GM12878 (cell line): ENCODE results near the gene ZNF385A. TPM values are rescaled to one million over a fixed set of nuclear protein-coding genes. Genes with fewer than 3 reads are reported as not detected.

Experiments used
- ATAC-seq: fragments of 200-7000 bp; cut with Tn5 transposase; 3 replicates; pipeline ENCODE4 v1.9.1; 2020; ENCODE audit warnings: mild to moderate bottlenecking, moderate library complexity
- BruUV-seq: library from RNA; stranded (reverse); fragments of 400-500 nt; replicated peaks from 2 replicates; lab custom pipeline; 2021; lab: Mats Ljungman, UMichigan
- CTCF ChIA-PET: fragments of 300-600 bp; sonication (Branson Sonifier 250); formaldehyde crosslinking; extraction: SDS; loops from one replicate; lab custom pipeline; 2021; ENCODE audit warnings: inconsistent platforms; lab: Yijun Ruan, JAX
- POLR2A ChIA-PET: fragments of 350-600 bp; formaldehyde crosslinking; extraction: SDS; loops from one replicate; lab custom pipeline; 2021; ENCODE audit warnings: inconsistent platforms; lab: Charles Lee
- RAD21 ChIA-PET: fragments of 300-600 bp; sonication (Branson Sonifier 250); formaldehyde crosslinking; loops from one replicate; lab custom pipeline; 2023; ENCODE audit warnings: antibody characterized with exemption; ENCODE audit not compliant: unreplicated experiment; lab: Charles Lee
- SMC1A ChIA-PET: fragments of 300-600 bp; sonication (Branson Sonifier 250); formaldehyde crosslinking; loops from one replicate; lab custom pipeline; 2023; ENCODE audit not compliant: unreplicated experiment, uncharacterized antibody; lab: Charles Lee
- DNase-seq: peaks from one replicate; pipeline ENCODE4 v3.0.0-alpha.2; 2011; ENCODE audit warnings: low read depth, low spot score
- FAIRE-seq: peaks from 3 replicates; lab custom pipeline; 2011; peaks lifted over from hg19 to GRCh38; lab: Jason Lieb, UNC
- H2AFZ ChIP-seq: 2 replicates; pipeline ENCODE4 v1.6.0; 2011; ENCODE audit warnings: low read depth, low read length, control low read depth; ENCODE audit not compliant: control insufficient read depth
- H3K27ac ChIP-seq: 2 replicates; pipeline ENCODE4 v1.5.1; 2011; ENCODE audit warnings: control low read depth; ENCODE audit not compliant: control insufficient read depth, insufficient read depth
- H3K27me3 ChIP-seq, 2 experiments: replicated peaks in 1 of 2; 2 replicates each; pipeline versions ENCODE4 v1.6.0 to v1.6.1; 2011; ENCODE audit warnings: low read length in 1 of 2; ENCODE audit not compliant: control insufficient read depth in 2 of 2, insufficient read depth in 2 of 2
- H3K36me3 ChIP-seq, 2 experiments: 2 replicates each; pipeline ENCODE4 v1.5.1; 2011; ENCODE audit warnings: low read length in 1 of 2; ENCODE audit not compliant: control insufficient read depth in 2 of 2, insufficient read depth in 2 of 2
- H3K4me1 ChIP-seq: 2 replicates; pipeline ENCODE4 v1.6.1; 2011; ENCODE audit warnings: mild to moderate bottlenecking, low read length, moderate library complexity, mixed read lengths; ENCODE audit not compliant: control insufficient read depth, insufficient read depth
- H3K4me2 ChIP-seq: 2 replicates; pipeline ENCODE4 v1.6.0; 2011; ENCODE audit warnings: control low read depth; ENCODE audit not compliant: control insufficient read depth, insufficient read depth
- H3K4me3 ChIP-seq: fragments of 200-600 bp; sonication (generic); 2 replicates; pipeline ENCODE4 v1.5.1; 2016
- H3K79me2 ChIP-seq: 2 replicates; pipeline ENCODE4 v1.6.0; 2011; ENCODE audit warnings: low read length; ENCODE audit not compliant: control insufficient read depth, insufficient read depth
- H3K9ac ChIP-seq: 2 replicates; pipeline ENCODE4 v1.8.0; 2011; ENCODE audit warnings: low read length, control low read depth, mixed read lengths; ENCODE audit not compliant: control insufficient read depth, insufficient read depth
- H3K9me3 ChIP-seq: replicated peaks from 3 replicates; pipeline ENCODE4 v1.5.1; 2011; ENCODE audit warnings: mild to moderate bottlenecking, low read length; ENCODE audit not compliant: control insufficient read depth, insufficient read depth
- H4K20me1 ChIP-seq: 2 replicates; pipeline ENCODE4 v1.6.0; 2011; ENCODE audit not compliant: control insufficient read depth, insufficient read depth
- EED ChIP-seq: sonication (generic); IDR thresholded peaks from 2 replicates; pipeline ENCODE4 v1.6.1; 2016; ENCODE audit warnings: antibody characterized with exemption, low read depth
- EZH2 ChIP-seq: IDR thresholded peaks from 2 replicates; pipeline ENCODE4 v1.6.1; 2012; ENCODE audit warnings: low read depth, mild to moderate bottlenecking, control low read depth, inconsistent platforms, low read length, borderline replicate concordance; ENCODE audit not compliant: control insufficient read depth
- HCFC1 ChIP-seq: fragments of 150-350 bp; IDR thresholded peaks from 2 replicates; pipeline ENCODE4 v1.6.1; 2014; ENCODE audit warnings: low read length
- MEF2B ChIP-seq: fragments of 450-650 bp; IDR thresholded peaks from 2 replicates; pipeline ENCODE4 v1.6.1; 2018; ENCODE audit warnings: mild to moderate bottlenecking, moderate library complexity; ENCODE audit not compliant: partially characterized antibody, poor library complexity, severe bottlenecking
- NFYB ChIP-seq: IDR thresholded peaks from 2 replicates; pipeline ENCODE4 v1.6.1; 2011; ENCODE audit warnings: low read depth, mild to moderate bottlenecking, low read length, improper control_type of control experiment, moderate library complexity; ENCODE audit not compliant: insufficient read depth
- POLR2AphosphoS5 ChIP-seq: IDR thresholded peaks from 2 replicates; pipeline ENCODE4 v1.6.1; 2011; ENCODE audit warnings: mild to moderate bottlenecking, low read length, inconsistent platforms
- RCOR1 ChIP-seq: conservative IDR thresholded peaks from 2 replicates; pipeline ENCODE4 v1.6.1; 2012; ENCODE audit warnings: low read depth, low read length, improper control_type of control experiment
- YBX1 ChIP-seq: fragments of 450-650 bp; IDR thresholded peaks from 2 replicates; pipeline ENCODE4 v1.6.1; 2016; ENCODE audit warnings: antibody characterized with exemption
- ZBED1 ChIP-seq: IDR thresholded peaks from 2 replicates; pipeline ENCODE4 v1.6.1; 2016; ENCODE audit warnings: borderline replicate concordance
- WGBS: methylation state at CpG from one replicate; pipeline ENCODE4 v1.1.6; 2016; ENCODE audit warnings: low lambda C conversion rate; ENCODE audit not compliant: insufficient replicate concordance, insufficient coverage; ENCODE audit errors: missing lambda C conversion rate; 5-methylcytosine and 5-hydroxymethylcytosine counted together
- in situ Hi-C: fragments of 300-500 bp; cut with MboI; formaldehyde crosslinking; loops from 9 replicates; pipeline ENCODE4 v1.14.3; 2018; ENCODE audit warnings: mixed read lengths
- intact Hi-C: fragments of 100-400 bp; cut with micrococcal nuclease; formaldehyde crosslinking; loops from one replicate; pipeline ENCODE4 v1.14.2; 2022; ENCODE audit not compliant: unreplicated experiment
- polyA plus RNA-seq, 11 experiments: library from polyadenylated mRNA; depleted of rRNA in 4 of 11; unstranded in 6 of 11; stranded (reverse) in 5 of 11; fragments of >200 nt; fragmentation: Nextera tagmentation in 4 of 11; fragmentation: Illumina TruSeq in 1 of 11; extraction: Ambion mirVana in 4 of 11; extraction: Trizol in 1 of 11; gene quantifications; 1 replicate in 1 of 11; 2 replicates in 10 of 11; pipeline versions ENCODE4 v1.2.1 to v1.2.3, GENCODE V29; 2011 to 2016; ENCODE audit warnings: inconsistent platforms in 2 of 11, missing spikeins in 2 of 11, low read depth in 1 of 11
- total RNA-seq, 4 experiments: library from RNA; depleted of rRNA in 3 of 4; stranded (reverse); fragments of >200 nt in 3 of 4; fragmentation: Illumina TruSeq in 1 of 4; extraction: Trizol in 1 of 4; gene quantifications; 2 replicates each; pipeline versions ENCODE4 v1.2.1 to v1.2.3, GENCODE V29; 2013 to 2021
- TF ChIP-seq, protein P1 (sequence below): fragments of 450-650 bp; formaldehyde crosslinking; IDR thresholded peaks from 2 replicates; pipeline ENCODE4 v1.4.0; 2022; ENCODE audit warnings: mild to moderate bottlenecking, moderate library complexity
- TF ChIP-seq, protein P2 (sequence below): fragments of 450-650 bp; IDR thresholded peaks from 2 replicates; pipeline ENCODE4 v1.6.1; 2017; ENCODE audit warnings: borderline replicate concordance
- TF ChIP-seq, protein P3 (sequence below): fragments of 450-650 bp; conservative IDR thresholded peaks from 2 replicates; pipeline ENCODE4 v1.6.1; 2017; ENCODE audit warnings: mild to moderate bottlenecking, moderate library complexity

ZNF385A gene
- total and polyA plus RNA-seq, 10 of the 15 experiments (the other 5 are each of a cell fraction or from before 2014, with no cell fraction given) = 0.26 to 26.1 (median 4.9) TPM

DNA sequence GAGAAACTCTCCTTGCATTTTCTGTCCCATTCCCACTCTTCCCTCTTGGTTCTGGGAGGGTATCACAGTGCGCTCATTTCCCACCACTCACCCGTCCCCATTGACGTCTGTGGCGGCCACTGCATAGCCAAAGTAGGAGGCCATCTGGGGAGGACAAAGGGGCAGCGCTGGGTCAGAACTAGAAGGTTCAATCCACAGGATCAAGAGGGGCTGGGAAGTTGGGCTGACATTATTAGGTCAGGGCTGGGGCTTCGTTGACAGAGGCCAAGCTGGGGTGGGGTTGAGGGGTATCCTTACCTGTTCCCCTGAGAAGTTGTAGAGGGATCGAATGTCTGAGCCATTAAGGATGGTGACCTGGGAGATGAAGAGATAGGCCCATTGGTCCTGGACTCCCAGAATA, 21.0 kb upstream of the ZNF385A start:
- no peak for FAIRE-seq
- no peaks in the 10 kb centered on the region for H3K36me3 ChIP-seq
- SMC1A ChIA-PET = interaction anchor here (1.0 to 12.3 kb wide), 2 partner anchors 9 to 32 kb away, joined by 3 to 469 read pairs; no protein-coding TSS in a partner anchor

More for the DNA sequence above, 21.0 kb upstream of the ZNF385A start:
- POLR2A ChIA-PET = interaction anchor here (0.6 kb wide), 1 partner anchor 100 kb away, joined by 3 read pairs; no protein-coding TSS in a partner anchor
- WGBS = 53% methylated on average over 7 of the region's 7 CpGs
- Histone ChIP-seq H2AFZ (no peak overlapping the region), H3K79me2 (no peaks in the 10 kb centered on the region), H4K20me1 (no peaks in the 10 kb centered on the region), H3K27ac (no peak overlapping the region), H3K27me3 (no peaks in the 10 kb centered on the region; a peak in 1 of 4 replicates), H3K4me1 (no peaks in the 10 kb centered on the region), H3K9ac (no peak overlapping the region), H3K4me2 (no peak overlapping the region), H3K9me3 (no peaks in the 10 kb centered on the region), H3K4me3 (no peak overlapping the region)
- RAD21 ChIA-PET = no interaction called here
- in situ Hi-C loops (no loop called here), intact Hi-C loops (no loop called here)
- DNase-seq (no peak), ATAC-seq (no peak)
- BruUV-seq = no TSS peak
- TF ChIP-seq, protein P1, sequence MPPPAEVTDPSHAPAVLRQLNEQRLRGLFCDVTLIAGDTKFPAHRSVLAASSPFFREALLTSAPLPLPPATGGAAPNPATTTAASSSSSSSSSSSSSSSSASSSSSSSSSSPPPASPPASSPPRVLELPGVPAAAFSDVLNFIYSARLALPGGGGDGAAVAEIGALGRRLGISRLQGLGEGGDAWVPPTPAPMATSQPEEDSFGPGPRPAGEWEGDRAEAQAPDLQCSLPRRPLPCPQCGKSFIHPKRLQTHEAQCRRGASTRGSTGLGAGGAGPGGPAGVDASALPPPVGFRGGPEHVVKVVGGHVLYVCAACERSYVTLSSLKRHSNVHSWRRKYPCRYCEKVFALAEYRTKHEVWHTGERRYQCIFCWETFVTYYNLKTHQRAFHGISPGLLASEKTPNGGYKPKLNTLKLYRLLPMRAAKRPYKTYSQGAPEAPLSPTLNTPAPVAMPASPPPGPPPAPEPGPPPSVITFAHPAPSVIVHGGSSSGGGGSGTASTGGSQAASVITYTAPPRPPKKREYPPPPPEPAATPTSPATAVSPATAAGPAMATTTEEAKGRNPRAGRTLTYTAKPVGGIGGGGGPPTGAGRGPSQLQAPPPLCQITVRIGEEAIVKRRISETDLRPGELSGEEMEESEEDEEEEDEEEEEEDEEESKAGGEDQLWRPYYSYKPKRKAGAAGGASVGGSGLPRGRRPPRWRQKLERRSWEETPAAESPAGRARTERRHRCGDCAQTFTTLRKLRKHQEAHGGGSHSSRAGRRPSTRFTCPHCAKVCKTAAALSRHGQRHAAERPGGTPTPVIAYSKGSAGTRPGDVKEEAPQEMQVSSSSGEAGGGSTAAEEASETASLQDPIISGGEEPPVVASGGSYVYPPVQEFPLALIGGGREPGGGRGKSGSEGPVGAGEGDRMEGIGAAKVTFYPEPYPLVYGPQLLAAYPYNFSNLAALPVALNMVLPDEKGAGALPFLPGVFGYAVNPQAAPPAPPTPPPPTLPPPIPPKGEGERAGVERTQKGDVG (CRISPR knock-in tag) = no peak
- TF ChIP-seq YBX1 (no peak), MEF2B (no peak), EED (no peak), HCFC1 (no peak), EZH2 (no peak), POLR2AphosphoS5 (no peak), RCOR1 (no peak), NFYB (no peak), ZBED1 (no peak)
- TF ChIP-seq, protein P2, sequence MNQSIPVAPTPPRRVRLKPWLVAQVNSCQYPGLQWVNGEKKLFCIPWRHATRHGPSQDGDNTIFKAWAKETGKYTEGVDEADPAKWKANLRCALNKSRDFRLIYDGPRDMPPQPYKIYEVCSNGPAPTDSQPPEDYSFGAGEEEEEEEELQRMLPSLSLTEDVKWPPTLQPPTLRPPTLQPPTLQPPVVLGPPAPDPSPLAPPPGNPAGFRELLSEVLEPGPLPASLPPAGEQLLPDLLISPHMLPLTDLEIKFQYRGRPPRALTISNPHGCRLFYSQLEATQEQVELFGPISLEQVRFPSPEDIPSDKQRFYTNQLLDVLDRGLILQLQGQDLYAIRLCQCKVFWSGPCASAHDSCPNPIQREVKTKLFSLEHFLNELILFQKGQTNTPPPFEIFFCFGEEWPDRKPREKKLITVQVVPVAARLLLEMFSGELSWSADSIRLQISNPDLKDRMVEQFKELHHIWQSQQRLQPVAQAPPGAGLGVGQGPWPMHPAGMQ = no peak
- TF ChIP-seq, protein P3, sequence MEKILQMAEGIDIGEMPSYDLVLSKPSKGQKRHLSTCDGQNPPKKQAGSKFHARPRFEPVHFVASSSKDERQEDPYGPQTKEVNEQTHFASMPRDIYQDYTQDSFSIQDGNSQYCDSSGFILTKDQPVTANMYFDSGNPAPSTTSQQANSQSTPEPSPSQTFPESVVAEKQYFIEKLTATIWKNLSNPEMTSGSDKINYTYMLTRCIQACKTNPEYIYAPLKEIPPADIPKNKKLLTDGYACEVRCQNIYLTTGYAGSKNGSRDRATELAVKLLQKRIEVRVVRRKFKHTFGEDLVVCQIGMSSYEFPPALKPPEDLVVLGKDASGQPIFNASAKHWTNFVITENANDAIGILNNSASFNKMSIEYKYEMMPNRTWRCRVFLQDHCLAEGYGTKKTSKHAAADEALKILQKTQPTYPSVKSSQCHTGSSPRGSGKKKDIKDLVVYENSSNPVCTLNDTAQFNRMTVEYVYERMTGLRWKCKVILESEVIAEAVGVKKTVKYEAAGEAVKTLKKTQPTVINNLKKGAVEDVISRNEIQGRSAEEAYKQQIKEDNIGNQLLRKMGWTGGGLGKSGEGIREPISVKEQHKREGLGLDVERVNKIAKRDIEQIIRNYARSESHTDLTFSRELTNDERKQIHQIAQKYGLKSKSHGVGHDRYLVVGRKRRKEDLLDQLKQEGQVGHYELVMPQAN = no peak
- CTCF ChIA-PET = interaction anchor here (0.5 to 12.3 kb wide), 4 partner anchors 9 to 1896 kb away, joined by 3 to 1071 read pairs (median 129); partner anchors contain the start of gene ITGA5
